GM23248 (cell line): ENCODE data around the gene SCAP.

Experiments used
- EZH2 ChIP-seq: fragments of 200-600 bp; sonication (generic); IDR thresholded peaks from 2 replicates; pipeline ENCODE4 v1.6.1; 2018; ENCODE audit warnings: antibody characterized with exemption, mild to moderate bottlenecking; ENCODE audit not compliant: insufficient read depth, poor library complexity, severe bottlenecking
- EZH2phosphoT487 ChIP-seq: fragments of 200-600 bp; sonication (generic); IDR thresholded peaks from 2 replicates; pipeline ENCODE4 v1.6.1; 2018; ENCODE audit warnings: antibody characterized with exemption, moderate library complexity, mild to moderate bottlenecking, low read depth; ENCODE audit not compliant: insufficient read depth

GRCh38 chr3:47452453-47453215, 23.1 kb downstream of the SCAP start:
- TF ChIP-seq EZH2 = no peak
- TF ChIP-seq EZH2phosphoT487 = no peak
